Endothelial cell of umbilical vein (primary cell): ENCODE results near the gene MS4A10. TPM values are rescaled to one million over a fixed set of nuclear protein-coding genes. Genes with fewer than 3 reads are reported as not detected.
A peak's percentile ranks its signal among the peaks of the same experiment; 100 is the strongest.

Source experiments
- BruUV-seq: library from RNA; stranded (reverse); fragments of 400-500 nt; replicated peaks from 2 replicates; lab custom pipeline; 2021; lab: Mats Ljungman, UMichigan
- CTCF ChIA-PET: fragments of 300-600, 350-600 bp; sonication (Branson Sonifier 250); formaldehyde crosslinking; loops from one replicate; lab custom pipeline; 2021; ENCODE audit warnings: antibody characterized with exemption, inconsistent platforms; lab: Charles Lee
- POLR2A ChIA-PET: fragments of 300-600, 350-600 bp; sonication (Branson Sonifier 250); formaldehyde crosslinking; loops from one replicate; lab custom pipeline; 2021; ENCODE audit warnings: antibody characterized with exemption, inconsistent platforms; lab: Charles Lee
- DNase-seq: peaks from one replicate; pipeline ENCODE4 v3.0.0-alpha.2; 2011; ENCODE audit warnings: low read depth, low spot score
- FAIRE-seq: peaks from 2 replicates; lab custom pipeline; 2011; peaks lifted over from hg19 to GRCh38; lab: Jason Lieb, UNC
- H2AFZ ChIP-seq: 2 replicates; pipeline ENCODE4 v1.6.0; 2012; ENCODE audit warnings: low read depth, low read length, control low read depth, inconsistent platforms
- H3K27ac ChIP-seq: 2 replicates; pipeline ENCODE4 v1.5.1; 2011; ENCODE audit warnings: low read depth, mild to moderate bottlenecking, control low read depth, low read length, moderate library complexity; ENCODE audit not compliant: insufficient read depth
- H3K27me3 ChIP-seq, 2 experiments: 2 replicates each; pipeline versions ENCODE4 v1.6.0 to v1.6.1; 2011; ENCODE audit warnings: low read length in 2 of 2, mixed read lengths in 1 of 2; ENCODE audit not compliant: control insufficient read depth in 2 of 2, insufficient read depth in 2 of 2
- H3K36me3 ChIP-seq, 2 experiments: 2 replicates in 1 of 2; 3 replicates in 1 of 2; pipeline ENCODE4 v1.5.1; 2011; ENCODE audit warnings: low read length in 2 of 2, mild to moderate bottlenecking in 1 of 2, moderate library complexity in 1 of 2; ENCODE audit not compliant: control insufficient read depth in 2 of 2, insufficient read depth in 2 of 2; ENCODE audit errors: extremely low read depth in 1 of 2
- H3K4me1 ChIP-seq: 3 replicates; pipeline ENCODE4 v1.5.1; 2011; ENCODE audit warnings: mild to moderate bottlenecking, low read length; ENCODE audit not compliant: control insufficient read depth, insufficient read depth; ENCODE audit errors: extremely low read depth
- H3K4me2 ChIP-seq: 2 replicates; pipeline ENCODE4 v1.6.1; 2011; ENCODE audit warnings: low read length, control low read depth, mixed read lengths; ENCODE audit not compliant: insufficient read depth
- H3K4me3 ChIP-seq, 3 experiments: fragments of 200-600 bp in 1 of 3; sonication (generic), shearing (Covaris generic) in 1 of 3; replicated peaks in 1 of 3; 2 replicates each; pipeline ENCODE4 v1.5.1; 2011 to 2016; ENCODE audit warnings: control low read depth in 3 of 3, low read length in 3 of 3, mild to moderate bottlenecking in 2 of 3, inconsistent platforms in 1 of 3, low read depth in 1 of 3, moderate library complexity in 1 of 3; ENCODE audit not compliant: insufficient read depth in 1 of 3
- H3K79me2 ChIP-seq: 2 replicates; pipeline ENCODE4 v1.6.0; 2012; ENCODE audit warnings: low read length, inconsistent platforms; ENCODE audit not compliant: control insufficient read depth, insufficient read depth
- H3K9ac ChIP-seq: replicated peaks from 2 replicates; pipeline ENCODE3; 2011; ENCODE audit warnings: low read length, control low read depth; ENCODE audit not compliant: insufficient read depth; ENCODE audit errors: extremely low read depth
- H3K9me1 ChIP-seq: replicated peaks from 3 replicates; pipeline ENCODE4 v1.6.0; 2011; ENCODE audit warnings: mild to moderate bottlenecking, low read length; ENCODE audit not compliant: control insufficient read depth, insufficient read depth; ENCODE audit errors: extremely low read depth
- H3K9me3 ChIP-seq: replicated peaks from 2 replicates; pipeline ENCODE4 v1.5.1; 2012; ENCODE audit warnings: low read length, inconsistent platforms; ENCODE audit not compliant: control insufficient read depth, insufficient read depth
- H4K20me1 ChIP-seq: replicated peaks from 2 replicates; pipeline ENCODE3; 2011; ENCODE audit warnings: mild to moderate bottlenecking, low read length; ENCODE audit not compliant: control insufficient read depth, insufficient read depth; ENCODE audit errors: extremely low read depth
- GATA2 ChIP-seq: IDR thresholded peaks from 2 replicates; pipeline ENCODE4 v1.7.0; 2011; ENCODE audit warnings: low read depth, mild to moderate bottlenecking, moderate library complexity, mixed read lengths, low read length; ENCODE audit not compliant: insufficient read length, insufficient read depth
- POLR2A ChIP-seq: IDR thresholded peaks from 2 replicates; pipeline ENCODE4 v1.6.1; 2012; ENCODE audit warnings: low read depth, mild to moderate bottlenecking, control low read depth, low read length
- POLR2AphosphoS5 ChIP-seq: IDR thresholded peaks from 2 replicates; pipeline ENCODE4 v1.6.1; 2012; ENCODE audit warnings: low read depth, mild to moderate bottlenecking, control low read depth, low read length, moderate library complexity; ENCODE audit not compliant: insufficient read depth
- dilution Hi-C: fragments of 300-500 bp; cut with MboI; formaldehyde crosslinking; loops from one replicate; pipeline ENCODE4 v1.15.0; 2019; ENCODE audit warnings: low sequenced_read_pairs; ENCODE audit not compliant: extremely low pct_ligation_motif_present
- intact Hi-C: fragments of 100-400 bp; cut with micrococcal nuclease; formaldehyde crosslinking; loops from one replicate; pipeline ENCODE4 v1.10.0; 2022
- polyA plus RNA-seq, 4 experiments: library from polyadenylated mRNA; depleted of rRNA in 3 of 4; stranded (reverse) in 3 of 4; unstranded in 1 of 4; fragments of >200 nt; gene quantifications; 2 replicates each; pipeline versions ENCODE4 v1.2.1 to v1.2.3, GENCODE V29; 2011 to 2012; ENCODE audit warnings: missing spikeins in 1 of 4
- total RNA-seq: library from RNA; stranded (reverse); gene quantifications from 2 replicates; pipeline ENCODE4 v1.2.3, GENCODE V29; 2021
- TF ChIP-seq, protein P1 (sequence below), 2 donors: IDR thresholded peaks; 1 replicate in 1 of 2; 2 replicates in 1 of 2; pipeline ENCODE4 v1.5.1; 2011; ENCODE audit warnings: low read length in 2 of 2, mild to moderate bottlenecking in 2 of 2, moderate library complexity in 2 of 2, control low read depth in 1 of 2, inconsistent platforms in 1 of 2, low read depth in 1 of 2; ENCODE audit not compliant: insufficient read depth in 1 of 2; ENCODE audit errors: extremely low read depth in 1 of 2

MS4A10 gene
- total and polyA plus RNA-seq, 2 donors (not counting 3 experiments of a cell fraction or from before 2014, with no cell fraction given), result not detected

DNA sequence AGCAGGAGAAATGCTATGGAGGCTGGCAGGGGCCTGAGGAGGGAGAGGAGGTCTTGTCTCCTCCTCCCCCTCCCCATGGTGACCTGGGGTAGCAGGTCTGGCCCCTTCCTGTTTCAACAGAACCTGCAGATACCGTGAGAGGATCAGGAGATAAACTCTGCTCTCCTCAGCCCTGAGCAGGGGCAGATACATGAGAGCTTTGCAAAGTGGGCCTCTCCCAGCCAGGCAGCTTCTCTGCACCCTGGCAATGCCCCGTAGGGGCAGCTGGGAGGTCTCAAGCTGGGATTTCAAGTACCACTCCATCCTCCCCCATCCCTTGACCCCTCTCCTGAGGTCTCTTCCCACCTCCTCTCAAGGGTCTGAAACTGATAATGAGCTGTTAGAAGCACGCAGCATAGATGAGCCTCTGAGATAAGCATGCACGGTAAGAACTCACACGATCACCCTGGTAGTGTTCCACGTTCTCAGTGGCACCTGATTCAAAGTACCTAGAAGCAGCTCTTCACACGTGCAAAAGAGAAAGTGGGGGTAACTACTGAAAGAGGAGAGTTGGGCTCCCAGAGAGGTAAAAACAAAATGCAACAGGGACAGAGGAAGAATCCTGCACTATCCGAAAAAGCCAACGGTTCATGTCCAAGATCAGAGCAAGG, 51.9 kb downstream of the MS4A10 start:
- dilution Hi-C loops, result no loop called here
- no peaks in the 10 kb centered on the region for H3K9me1 ChIP-seq

DNA sequence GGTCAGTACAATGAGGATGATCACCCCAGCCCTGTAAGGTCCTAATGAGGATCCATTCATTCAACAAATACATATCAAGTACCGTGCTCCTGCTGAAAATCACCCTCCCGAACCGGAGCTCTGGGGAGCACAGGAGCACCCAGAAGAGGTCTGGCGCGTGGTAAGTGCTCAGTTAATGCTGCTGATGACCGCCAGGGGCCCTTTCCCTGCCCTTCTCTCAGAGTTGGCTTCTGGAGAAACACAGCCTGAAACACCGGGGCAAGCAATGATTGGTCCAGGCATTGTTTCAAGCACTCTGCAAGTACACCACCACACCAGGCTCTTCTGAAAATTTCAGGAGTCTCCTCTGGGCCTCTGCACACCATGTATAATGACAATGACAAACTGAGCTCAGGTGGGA, 53.0 kb downstream of the MS4A10 start:
- TF ChIP-seq POLR2AphosphoS5, result no peak
- TF ChIP-seq GATA2, result no peak
- intact Hi-C loops, result loop anchor here (10.0 kb wide), 1 partner anchor 317 kb away; no protein-coding TSS in a partner anchor
- Histone ChIP-seq H3K9me3 (no peaks in the 10 kb centered on the region), H3K36me3 (no peaks in the 10 kb centered on the region), H3K79me2 (peaks cover 12% of the 10 kb centered on the region), H3K9me1 (no peaks in the 10 kb centered on the region), H3K27me3 (no peaks in the 10 kb centered on the region), H3K27ac (no peak overlapping the region), H4K20me1 (no peaks in the 10 kb centered on the region), H2AFZ (no peak overlapping the region), H3K4me1 (peaks cover 31% of the 10 kb centered on the region), H3K4me2 (no peak overlapping the region), H3K9ac (no peak overlapping the region), H3K4me3 (no peak overlapping the region)
- BruUV-seq, result no TSS peak
- ChIA-PET POLR2A (no interaction called here), CTCF (interaction anchor here (1.4 to 12.7 kb wide), 2 partner anchors 51 to 61 kb away, joined by 9 to 607 read pairs; no protein-coding TSS in a partner anchor)
- dilution Hi-C loops, result no loop called here
- FAIRE-seq (no peak), DNase-seq (no peak)

More for the DNA sequence above, 51.9 kb downstream of the MS4A10 start:
- TF ChIP-seq POLR2A (no peak), GATA2 (peak; percentile 23)
- TF ChIP-seq, protein P1, sequence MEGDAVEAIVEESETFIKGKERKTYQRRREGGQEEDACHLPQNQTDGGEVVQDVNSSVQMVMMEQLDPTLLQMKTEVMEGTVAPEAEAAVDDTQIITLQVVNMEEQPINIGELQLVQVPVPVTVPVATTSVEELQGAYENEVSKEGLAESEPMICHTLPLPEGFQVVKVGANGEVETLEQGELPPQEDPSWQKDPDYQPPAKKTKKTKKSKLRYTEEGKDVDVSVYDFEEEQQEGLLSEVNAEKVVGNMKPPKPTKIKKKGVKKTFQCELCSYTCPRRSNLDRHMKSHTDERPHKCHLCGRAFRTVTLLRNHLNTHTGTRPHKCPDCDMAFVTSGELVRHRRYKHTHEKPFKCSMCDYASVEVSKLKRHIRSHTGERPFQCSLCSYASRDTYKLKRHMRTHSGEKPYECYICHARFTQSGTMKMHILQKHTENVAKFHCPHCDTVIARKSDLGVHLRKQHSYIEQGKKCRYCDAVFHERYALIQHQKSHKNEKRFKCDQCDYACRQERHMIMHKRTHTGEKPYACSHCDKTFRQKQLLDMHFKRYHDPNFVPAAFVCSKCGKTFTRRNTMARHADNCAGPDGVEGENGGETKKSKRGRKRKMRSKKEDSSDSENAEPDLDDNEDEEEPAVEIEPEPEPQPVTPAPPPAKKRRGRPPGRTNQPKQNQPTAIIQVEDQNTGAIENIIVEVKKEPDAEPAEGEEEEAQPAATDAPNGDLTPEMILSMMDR (IDR thresholded peaks at IDR 0.05; ENCODE audit: extremely low read depth in 1 of 2, insufficient read depth in 1 of 2, low read depth in 1 of 2, low read length in 2 of 2), result no peak
- H4K20me1 ChIP-seq, result no peaks in the 10 kb centered on the region
- H3K27me3 ChIP-seq, result no peaks in the 10 kb centered on the region
- intact Hi-C loops, result loop anchor here (10.0 kb wide), 1 partner anchor 318 kb away; no protein-coding TSS in a partner anchor
- H3K4me3 ChIP-seq, result no peak overlapping the region
- no TSS peak for BruUV-seq
- no peak overlapping the region for H2AFZ ChIP-seq
- peaks cover 31% of the 10 kb centered on the region for H3K4me1 ChIP-seq
- no peak overlapping the region for H3K9ac ChIP-seq
- DNase-seq, result no peak
- H3K27ac ChIP-seq, result no peak overlapping the region
- no peaks in the 10 kb centered on the region for H3K9me3 ChIP-seq
- H3K36me3 ChIP-seq, result no peaks in the 10 kb centered on the region
- POLR2A ChIA-PET, result no interaction called here
- CTCF ChIA-PET, result interaction anchor here (1.4 to 12.7 kb wide), 3 partner anchors 52 to 62 kb away, joined by 5 to 607 read pairs (median 9); no protein-coding TSS in a partner anchor
- peaks cover under 1% of the 10 kb centered on the region for H3K79me2 ChIP-seq
- no peak overlapping the region for H3K4me2 ChIP-seq
- FAIRE-seq, result no peak
